Testis (tissue), 2 donors: Measurements from ENCODE around the gene USP15.

Experiments used
- POLR2A ChIP-seq: fragments of 450-650 bp; IDR thresholded peaks from one replicate; pipeline ENCODE4 v1.6.1; 2017; ENCODE audit warnings: antibody characterized with exemption, mild to moderate bottlenecking, moderate library complexity
- TF ChIP-seq, protein P1 (sequence below), 3 experiments: fragments of 450-650 bp in 2 of 3; fragments of 200-600 bp in 1 of 3; sonication (generic) in 1 of 3; IDR thresholded peaks; one replicate each; pipeline ENCODE4 v1.5.1; 2016 to 2019; ENCODE audit warnings: antibody characterized with exemption in 3 of 3, mild to moderate bottlenecking in 2 of 3, moderate library complexity in 1 of 3

- TF ChIP-seq, protein P1, sequence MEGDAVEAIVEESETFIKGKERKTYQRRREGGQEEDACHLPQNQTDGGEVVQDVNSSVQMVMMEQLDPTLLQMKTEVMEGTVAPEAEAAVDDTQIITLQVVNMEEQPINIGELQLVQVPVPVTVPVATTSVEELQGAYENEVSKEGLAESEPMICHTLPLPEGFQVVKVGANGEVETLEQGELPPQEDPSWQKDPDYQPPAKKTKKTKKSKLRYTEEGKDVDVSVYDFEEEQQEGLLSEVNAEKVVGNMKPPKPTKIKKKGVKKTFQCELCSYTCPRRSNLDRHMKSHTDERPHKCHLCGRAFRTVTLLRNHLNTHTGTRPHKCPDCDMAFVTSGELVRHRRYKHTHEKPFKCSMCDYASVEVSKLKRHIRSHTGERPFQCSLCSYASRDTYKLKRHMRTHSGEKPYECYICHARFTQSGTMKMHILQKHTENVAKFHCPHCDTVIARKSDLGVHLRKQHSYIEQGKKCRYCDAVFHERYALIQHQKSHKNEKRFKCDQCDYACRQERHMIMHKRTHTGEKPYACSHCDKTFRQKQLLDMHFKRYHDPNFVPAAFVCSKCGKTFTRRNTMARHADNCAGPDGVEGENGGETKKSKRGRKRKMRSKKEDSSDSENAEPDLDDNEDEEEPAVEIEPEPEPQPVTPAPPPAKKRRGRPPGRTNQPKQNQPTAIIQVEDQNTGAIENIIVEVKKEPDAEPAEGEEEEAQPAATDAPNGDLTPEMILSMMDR (IDR thresholded peaks at IDR 0.05), result no peak
- no peak for TF ChIP-seq POLR2A
Observed at GRCh38 chr12:62434494-62435302, 174.5 kb downstream of the USP15 start.
